HepG2 (cell line): ENCODE data around the gene RDM1. TPM values are rescaled to one million over a fixed set of nuclear protein-coding genes. Genes with fewer than 3 reads are reported as not detected.

Experiments used
- CBX1 ChIP-seq: IDR thresholded peaks from one replicate; pipeline ENCODE4 v1.6.1; 2016; ENCODE audit warnings: antibody characterized with exemption, low read depth
- EP300 ChIP-seq, 3 experiments: sonication (generic) in 1 of 3; formaldehyde crosslinking in 1 of 3; IDR thresholded peaks; 2 replicates each; pipeline versions ENCODE4 v1.5.1 to v1.6.1; 2011 to 2020; ENCODE audit warnings: low read depth in 2 of 3, low read length in 2 of 3, borderline replicate concordance in 1 of 3, improper control_type of control experiment in 1 of 3, mild to moderate bottlenecking in 1 of 3, missing genetic modification reagents in 1 of 3, moderate library complexity in 1 of 3
- HBP1 ChIP-seq: IDR thresholded peaks from 2 replicates; pipeline ENCODE4 v1.6.1; 2016; ENCODE audit warnings: low read depth, control low read depth
- HMGA1 ChIP-seq: sonication (generic); formaldehyde crosslinking; conservative IDR thresholded peaks from 2 replicates; pipeline ENCODE4 v1.4.0; 2020; ENCODE audit warnings: missing genetic modification reagents
- HOXD1 ChIP-seq: sonication (generic); formaldehyde crosslinking; IDR thresholded peaks from 2 replicates; pipeline ENCODE4 v1.5.0; 2020; ENCODE audit warnings: missing genetic modification reagents
- IRX3 ChIP-seq: sonication (generic); formaldehyde crosslinking; IDR thresholded peaks from 2 replicates; pipeline ENCODE4 v1.8.1; 2023; ENCODE audit warnings: mild to moderate bottlenecking, low read depth, missing genetic modification reagents, borderline replicate concordance
- KDM1A ChIP-seq: IDR thresholded peaks from 2 replicates; pipeline ENCODE4 v1.6.1; 2016; ENCODE audit warnings: missing compliant biosample characterization
- KDM2A ChIP-seq: sonication (generic); formaldehyde crosslinking; IDR thresholded peaks from 2 replicates; pipeline ENCODE4 v1.4.0; 2020; ENCODE audit warnings: low read depth, missing genetic modification reagents, borderline replicate concordance
- KDM4B ChIP-seq: sonication (generic); formaldehyde crosslinking; IDR thresholded peaks from 2 replicates; pipeline ENCODE4 v1.4.0; 2020; ENCODE audit warnings: missing genetic modification reagents
- KLF13 ChIP-seq: sonication (generic); formaldehyde crosslinking; IDR thresholded peaks from 2 replicates; pipeline ENCODE4 v1.4.0; 2020; ENCODE audit warnings: mild to moderate bottlenecking, missing genetic modification reagents
- NR2F6 ChIP-seq, 2 experiments: IDR thresholded peaks; 2 replicates each; pipeline ENCODE4 v1.6.1; 2016; ENCODE audit warnings: antibody characterized with exemption in 1 of 2, mild to moderate bottlenecking in 1 of 2
- PLSCR1 ChIP-seq: sonication (generic); formaldehyde crosslinking; IDR thresholded peaks from 2 replicates; pipeline ENCODE4 v1.5.0; 2020; ENCODE audit warnings: missing genetic modification reagents, mild to moderate bottlenecking, borderline replicate concordance
- POLR2G ChIP-seq: fragments of 200-400 bp; formaldehyde crosslinking; IDR thresholded peaks from 2 replicates; pipeline ENCODE4 v1.6.1; 2018; ENCODE audit warnings: mild to moderate bottlenecking, low read depth, low read length, moderate library complexity
- PTBP1 ChIP-seq: fragments of 200-400 bp; formaldehyde crosslinking; IDR thresholded peaks from 2 replicates; pipeline ENCODE4 v1.6.1; 2018; ENCODE audit warnings: low read length, low read depth; ENCODE audit not compliant: poor library complexity, severe bottlenecking
- TAF15 ChIP-seq: fragments of 200-400 bp; formaldehyde crosslinking; IDR thresholded peaks from one replicate; pipeline ENCODE4 v1.6.1; 2018; ENCODE audit warnings: mild to moderate bottlenecking, low read depth, low read length; ENCODE audit not compliant: poor library complexity, severe bottlenecking
- TFDP1 ChIP-seq: IDR thresholded peaks from 2 replicates; pipeline ENCODE4 v1.6.1; 2016; ENCODE audit warnings: missing compliant biosample characterization, missing genetic modification reagents, borderline replicate concordance
- ZFP90 ChIP-seq: sonication (generic); formaldehyde crosslinking; IDR thresholded peaks from 2 replicates; pipeline ENCODE4 v1.8.0; 2022; ENCODE audit warnings: missing genetic modification reagents, mild to moderate bottlenecking, inconsistent platforms, borderline replicate concordance
- ZNF264 ChIP-seq: sonication (generic); formaldehyde crosslinking; IDR thresholded peaks from 2 replicates; pipeline ENCODE4 v1.4.0; 2020; ENCODE audit warnings: missing genetic modification reagents
- ZNF557 ChIP-seq: sonication (generic); formaldehyde crosslinking; IDR thresholded peaks from 2 replicates; pipeline ENCODE4 v1.4.0; 2020; ENCODE audit warnings: missing genetic modification reagents
- polyA plus RNA-seq, 8 experiments: library from polyadenylated mRNA; depleted of rRNA in 3 of 8; stranded (reverse) in 7 of 8; unstranded in 1 of 8; fragments of >200 nt; fragmentation: Illumina TruSeq in 4 of 8; extraction: Trizol in 4 of 8; gene quantifications; 2 replicates each; pipeline versions ENCODE4 v1.2.1 to v1.2.3, GENCODE V29; 2011 to 2016; ENCODE audit warnings: low read depth in 4 of 8, missing spikeins in 1 of 8, mixed read lengths in 1 of 8; ENCODE audit not compliant: insufficient read depth in 1 of 8
- total RNA-seq, 5 experiments: library from RNA; depleted of rRNA; stranded (reverse); fragments of >200 nt; fragmentation: Illumina TruSeq; extraction: Trizol; gene quantifications; 2 replicates each; pipeline ENCODE4 v1.2.3, GENCODE V29; 2016; ENCODE audit warnings: low read depth in 1 of 5
- TF ChIP-seq, protein P1 (sequence below): sonication (generic); formaldehyde crosslinking; IDR thresholded peaks from 2 replicates; pipeline ENCODE4 v1.4.0; 2020; ENCODE audit warnings: missing genetic modification reagents

The RDM1 gene
- total and polyA plus RNA-seq, 2 of the 13 experiments (the other 11 are each of a cell fraction or from before 2014, with no cell fraction given): 0.28 to 0.40 TPM

- TF ChIP-seq PLSCR1 (CRISPR knock-in tag): no peak
- no peak for TF ChIP-seq TAF15
- peak; percentile 97 for TF ChIP-seq NR2F6 (IDR thresholded peaks at IDR 0.05)
- TF ChIP-seq NR2F6 (CRISPR knock-in tag; IDR thresholded peaks at IDR 0.05): peak; percentile 98
- TF ChIP-seq EP300 (IDR thresholded peaks at IDR 0.05; ENCODE audit: low read depth in 2 of 2, low read length in 2 of 2): peak; percentile 90 to 97
- peak; percentile 99 for TF ChIP-seq EP300 (CRISPR knock-in tag; IDR thresholded peaks at IDR 0.05; ENCODE audit: borderline replicate concordance)
- no peak for TF ChIP-seq CBX1
- TF ChIP-seq ZNF557 (CRISPR knock-in tag): no peak
- TF ChIP-seq IRX3 (CRISPR knock-in tag): no peak
- TF ChIP-seq PTBP1: no peak
- peak; percentile 33; the same call in 1 of the 2 replicates for TF ChIP-seq HBP1 (CRISPR knock-in tag)
- peak; percentile 94 for TF ChIP-seq HOXD1 (CRISPR knock-in tag)
- no peak; the same call in 1 of the 2 replicates for TF ChIP-seq POLR2G
- TF ChIP-seq TFDP1 (CRISPR knock-in tag): no peak
- no peak for TF ChIP-seq HMGA1 (CRISPR knock-in tag)
- peak; percentile 88 for TF ChIP-seq KDM1A (CRISPR knock-in tag)
- peak; percentile 69; the same call in 1 of the 2 replicates for TF ChIP-seq KDM2A
- TF ChIP-seq KDM4B (CRISPR knock-in tag): peak; percentile 93; the same call in 1 of the 2 replicates
- no peak for TF ChIP-seq ZFP90 (CRISPR knock-in tag)
- peak; percentile 14; the same call in 1 of the 2 replicates for TF ChIP-seq ZNF264 (CRISPR knock-in tag)
- TF ChIP-seq, protein P1, sequence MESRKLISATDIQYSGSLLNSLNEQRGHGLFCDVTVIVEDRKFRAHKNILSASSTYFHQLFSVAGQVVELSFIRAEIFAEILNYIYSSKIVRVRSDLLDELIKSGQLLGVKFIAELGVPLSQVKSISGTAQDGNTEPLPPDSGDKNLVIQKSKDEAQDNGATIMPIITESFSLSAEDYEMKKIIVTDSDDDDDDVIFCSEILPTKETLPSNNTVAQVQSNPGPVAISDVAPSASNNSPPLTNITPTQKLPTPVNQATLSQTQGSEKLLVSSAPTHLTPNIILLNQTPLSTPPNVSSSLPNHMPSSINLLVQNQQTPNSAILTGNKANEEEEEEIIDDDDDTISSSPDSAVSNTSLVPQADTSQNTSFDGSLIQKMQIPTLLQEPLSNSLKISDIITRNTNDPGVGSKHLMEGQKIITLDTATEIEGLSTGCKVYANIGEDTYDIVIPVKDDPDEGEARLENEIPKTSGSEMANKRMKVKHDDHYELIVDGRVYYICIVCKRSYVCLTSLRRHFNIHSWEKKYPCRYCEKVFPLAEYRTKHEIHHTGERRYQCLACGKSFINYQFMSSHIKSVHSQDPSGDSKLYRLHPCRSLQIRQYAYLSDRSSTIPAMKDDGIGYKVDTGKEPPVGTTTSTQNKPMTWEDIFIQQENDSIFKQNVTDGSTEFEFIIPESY (CRISPR knock-in tag): peak; percentile 64; the same call in 1 of the 2 replicates
- TF ChIP-seq KLF13 (CRISPR knock-in tag): no peak
Measured at GRCh38 chr17:35973333-35974260, 43.0 kb upstream of the RDM1 start (continued).
